IMR-90 (cell line): Measurements from ENCODE around the gene IL3RA. TPM values are rescaled to one million over a fixed set of nuclear protein-coding genes. Genes with fewer than 3 reads are reported as not detected.

Experiments used
- ATAC-seq: fragments of 200-7000 bp; cut with Tn5 transposase; 2 replicates; pipeline ENCODE4 v1.9.1; 2020; ENCODE audit warnings: low read depth, mild to moderate bottlenecking, moderate library complexity
- BruUV-seq: library from RNA; stranded (reverse); fragments of 400-500 nt; replicated peaks from 2 replicates; lab custom pipeline; 2021; lab: Mats Ljungman, UMichigan
- CTCF ChIA-PET: fragments of 300-600 bp; formaldehyde crosslinking; extraction: SDS; loops from one replicate; lab custom pipeline; 2021; ENCODE audit warnings: antibody characterized with exemption; lab: Yijun Ruan, JAX
- POLR2A ChIA-PET: fragments of 300-600 bp; sonication (Branson Sonifier 250); formaldehyde crosslinking; loops from one replicate; lab custom pipeline; 2022; ENCODE audit warnings: antibody characterized with exemption; ENCODE audit not compliant: unreplicated experiment; lab: Charles Lee
- DNase-seq: peaks from one replicate; pipeline ENCODE4 v3.0.0; 2013
- H2AFZ ChIP-seq: replicated peaks from 2 replicates; pipeline ENCODE3; 2013; ENCODE audit warnings: low read length, mild to moderate bottlenecking; ENCODE audit not compliant: poor library complexity
- H2AK5ac ChIP-seq: 2 replicates; pipeline ENCODE4 v1.6.1; 2013; ENCODE audit warnings: low read depth, low read length, inconsistent platforms
- H2AK9ac ChIP-seq: replicated peaks from 2 replicates; pipeline ENCODE3; 2013; ENCODE audit warnings: mild to moderate bottlenecking, low read depth, low read length, moderate library complexity; ENCODE audit not compliant: poor library complexity
- H2BK120ac ChIP-seq: 2 replicates; pipeline ENCODE4 v1.6.1; 2013; ENCODE audit warnings: low read depth, low read length, inconsistent platforms
- H2BK15ac ChIP-seq: 3 replicates; pipeline ENCODE4 v1.6.1; 2013; ENCODE audit warnings: low read depth, low read length, inconsistent platforms
- H2BK20ac ChIP-seq: 2 replicates; pipeline ENCODE4 v1.6.1; 2013; ENCODE audit warnings: low read depth, mild to moderate bottlenecking, inconsistent platforms, low read length, moderate library complexity
- H2BK5ac ChIP-seq: 2 replicates; pipeline ENCODE4 v1.6.1; 2013; ENCODE audit warnings: mild to moderate bottlenecking, low read depth, low read length, inconsistent platforms; ENCODE audit not compliant: poor library complexity, severe bottlenecking
- H3K14ac ChIP-seq: replicated peaks from 2 replicates; pipeline ENCODE4 v1.6.1; 2013; ENCODE audit warnings: low read depth, low read length, inconsistent platforms
- H3K18ac ChIP-seq: 2 replicates; pipeline ENCODE4 v1.6.1; 2013; ENCODE audit warnings: low read depth, low read length, control low read depth
- H3K23ac ChIP-seq: 2 replicates; pipeline ENCODE4 v1.6.1; 2013; ENCODE audit warnings: low read depth, low read length, inconsistent platforms
- H3K27ac ChIP-seq: 2 replicates; pipeline ENCODE4 v1.5.1; 2013; ENCODE audit warnings: mild to moderate bottlenecking, control low read depth, low read length; ENCODE audit not compliant: insufficient read depth
- H3K27me3 ChIP-seq: 2 replicates; pipeline ENCODE4 v1.6.1; 2013; ENCODE audit warnings: low read length; ENCODE audit not compliant: control insufficient read depth, insufficient read depth
- H3K36me3 ChIP-seq: 2 replicates; pipeline ENCODE4 v1.6.1; 2013; ENCODE audit warnings: low read length, mixed read lengths; ENCODE audit not compliant: control insufficient read depth, insufficient read depth
- H3K4ac ChIP-seq: 2 replicates; pipeline ENCODE4 v1.6.1; 2013; ENCODE audit warnings: low read depth, low read length, inconsistent platforms
- H3K4me1 ChIP-seq: 2 replicates; pipeline ENCODE4 v1.6.1; 2013; ENCODE audit warnings: low read length, mixed read lengths; ENCODE audit not compliant: control insufficient read depth, insufficient read depth
- H3K4me2 ChIP-seq: 2 replicates; pipeline ENCODE4 v1.6.1; 2013; ENCODE audit warnings: low read depth, mild to moderate bottlenecking, control low read depth, low read length, moderate library complexity
- H3K4me3 ChIP-seq: 2 replicates; pipeline ENCODE4 v1.5.1; 2013; ENCODE audit warnings: low read depth, mild to moderate bottlenecking, control low read depth, low read length, moderate library complexity; ENCODE audit not compliant: insufficient read depth
- H3K56ac ChIP-seq: 2 replicates; pipeline ENCODE4 v1.6.1; 2013; ENCODE audit warnings: low read length, inconsistent platforms; ENCODE audit not compliant: insufficient read depth; ENCODE audit errors: extremely low read depth
- H3K79me1 ChIP-seq, 2 experiments: 2 replicates each; pipeline ENCODE4 v1.6.1; 2013; ENCODE audit warnings: low read length in 2 of 2, inconsistent platforms in 1 of 2, low read depth in 1 of 2
- H3K9ac ChIP-seq: 2 replicates; pipeline ENCODE4 v1.6.1; 2013; ENCODE audit warnings: low read depth, low read length, control low read depth
- H3K9me1 ChIP-seq: 2 replicates; pipeline ENCODE4 v1.6.1; 2013; ENCODE audit warnings: low read length, inconsistent platforms; ENCODE audit not compliant: insufficient read depth
- H3K9me3 ChIP-seq: 2 replicates; pipeline ENCODE4 v1.6.1; 2013; ENCODE audit warnings: low read length; ENCODE audit not compliant: control insufficient read depth, insufficient read depth
- H4K20me1 ChIP-seq: 2 replicates; pipeline ENCODE4 v1.6.1; 2013; ENCODE audit warnings: low read length, inconsistent platforms; ENCODE audit not compliant: insufficient read depth
- H4K5ac ChIP-seq: 2 replicates; pipeline ENCODE4 v1.6.1; 2013; ENCODE audit warnings: mild to moderate bottlenecking, low read depth, low read length, control low read depth
- H4K8ac ChIP-seq, 2 experiments: 2 replicates each; pipeline ENCODE4 v1.6.1; 2013; ENCODE audit warnings: low read depth in 2 of 2, low read length in 2 of 2, control low read depth in 1 of 2, inconsistent platforms in 1 of 2
- H4K91ac ChIP-seq: 2 replicates; pipeline ENCODE4 v1.6.1; 2013; ENCODE audit warnings: low read depth, low read length, inconsistent platforms; ENCODE audit not compliant: insufficient read depth
- CEBPB ChIP-seq: IDR thresholded peaks from 2 replicates; pipeline ENCODE4 v1.6.1; 2012; ENCODE audit warnings: low read depth, low read length, improper control_type of control experiment
- CHD1 ChIP-seq: IDR thresholded peaks from 2 replicates; pipeline ENCODE4 v1.6.1; 2012; ENCODE audit warnings: low read depth, low read length, improper control_type of control experiment
- MXI1 ChIP-seq: IDR thresholded peaks from 2 replicates; pipeline ENCODE4 v1.6.1; 2012; ENCODE audit warnings: low read depth, mild to moderate bottlenecking, low read length, moderate library complexity, borderline replicate concordance
- RAD21 ChIP-seq: IDR thresholded peaks from 2 replicates; pipeline ENCODE4 v1.6.1; 2012; ENCODE audit warnings: low read length, improper control_type of control experiment
- RCOR1 ChIP-seq: IDR thresholded peaks from 2 replicates; pipeline ENCODE4 v1.6.1; 2012; ENCODE audit warnings: mild to moderate bottlenecking, low read length, improper control_type of control experiment; ENCODE audit not compliant: insufficient replicate concordance
- RFX5 ChIP-seq: IDR thresholded peaks from 2 replicates; pipeline ENCODE4 v1.8.0; 2012; ENCODE audit warnings: low read depth, mild to moderate bottlenecking, low read length, moderate library complexity
- WGBS, 2 experiments: methylation state at CpG; one replicate each; pipeline versions ENCODE4 v1.1.5 to v1.1.7; 2013; ENCODE audit warnings: missing lambda C conversion rate in 2 of 2; ENCODE audit not compliant: insufficient read length in 1 of 2; ENCODE audit errors: extremely low coverage in 2 of 2; 5-methylcytosine and 5-hydroxymethylcytosine counted together
- dilution Hi-C: fragments of 300-500 bp; cut with HindIII; formaldehyde crosslinking; loops from one replicate; pipeline ENCODE4 v1.14.3; 2018; ENCODE audit warnings: low sequenced_read_pairs; ENCODE audit not compliant: unreplicated experiment
- in situ Hi-C: fragments of 300-500 bp; cut with MboI; formaldehyde crosslinking; loops from 3 replicates; pipeline ENCODE4 v1.14.3; 2019; ENCODE audit warnings: low sequenced_read_pairs, inconsistent platforms, mixed read lengths
- intact Hi-C: fragments of 100-400 bp; cut with micrococcal nuclease; formaldehyde crosslinking; loops from 2 replicates; pipeline ENCODE4 v1.10.0; 2022
- polyA plus RNA-seq, 3 experiments: library from polyadenylated mRNA; depleted of rRNA; stranded (reverse); fragments of >200 nt; gene quantifications; 2 replicates each; pipeline ENCODE4 v1.2.3, GENCODE V29; 2012; ENCODE audit warnings: low replicate concordance in 1 of 3
- total RNA-seq: library from RNA; depleted of rRNA; stranded (reverse); fragments of >200 nt; gene quantifications from 2 replicates; pipeline ENCODE4 v1.2.3, GENCODE V29; 2012
- TF ChIP-seq, protein P1 (sequence below): conservative IDR thresholded peaks from 2 replicates; pipeline ENCODE4 v1.5.1; 2012; ENCODE audit warnings: mild to moderate bottlenecking, low read depth, low read length, improper control_type of control experiment
- TF ChIP-seq, protein P2 (sequence below): fragments of 150-350 bp; IDR thresholded peaks from 2 replicates; pipeline ENCODE4 v1.6.1; 2017; ENCODE audit warnings: mild to moderate bottlenecking, antibody characterized with exemption, low read length, low read depth

The IL3RA gene
- total and polyA plus RNA-seq, 2 of the 4 experiments (the other 2 are of a cell fraction): not detected

DNA sequence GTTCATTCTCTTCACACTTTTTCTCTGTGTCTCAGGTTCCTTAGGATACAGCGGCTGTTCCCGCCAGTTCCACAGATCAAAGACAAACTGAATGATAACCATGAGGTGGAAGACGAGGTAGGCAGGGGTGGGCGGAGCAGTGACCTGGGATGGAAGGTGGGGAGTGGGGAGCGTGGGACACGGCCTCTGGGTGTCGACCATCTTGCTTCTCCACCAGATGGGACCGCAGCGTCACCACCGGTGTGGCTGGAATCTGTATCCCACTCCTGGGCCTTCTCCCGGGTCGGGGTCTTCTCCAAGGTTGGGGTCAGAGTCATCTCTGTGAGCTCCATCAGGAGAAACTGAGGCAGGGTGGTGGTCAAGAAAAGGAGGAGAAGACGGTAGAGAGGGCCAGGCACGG lies 31.2 kb upstream of the IL3RA start:
- intact Hi-C loops: no loop called here
- Histone ChIP-seq H4K20me1 (no peaks in the 10 kb centered on the region), H3K23ac (no peak overlapping the region)

More for the DNA sequence above, 31.2 kb upstream of the IL3RA start:
- Histone ChIP-seq H3K4ac (no peak overlapping the region), H2BK15ac (no peak overlapping the region), H4K5ac (no peak overlapping the region), H3K9me1 (no peaks in the 10 kb centered on the region), H4K8ac (no peak overlapping the region), H3K4me3 (no peak overlapping the region), H3K9me3 (peaks cover 19% of the 10 kb centered on the region), H3K27ac (no peak overlapping the region), H2BK5ac (no peak overlapping the region), H2AK5ac (no peak overlapping the region), H2AFZ (no peak overlapping the region), H2BK20ac (no peak overlapping the region), H3K14ac (no peak overlapping the region), H3K79me1 (no peaks in the 10 kb centered on the region), H3K18ac (no peak overlapping the region), H3K56ac (no peak overlapping the region), H3K9ac (no peak overlapping the region), H4K91ac (no peak overlapping the region), H3K4me2 (no peak overlapping the region), H3K27me3 (no peaks in the 10 kb centered on the region), H3K36me3 (no peaks in the 10 kb centered on the region), H3K4me1 (no peaks in the 10 kb centered on the region), H2AK9ac (no peak overlapping the region), H2BK120ac (no peak overlapping the region)
- POLR2A ChIA-PET: no interaction called here
- dilution Hi-C loops: no loop called here
- WGBS, 2 experiments: 56% methylated on average over 6 of the region's 14 CpGs; no CpG with 5 or more reads in 1 of the 2 experiments
- in situ Hi-C loops: no loop called here
- TF ChIP-seq, protein P1, sequence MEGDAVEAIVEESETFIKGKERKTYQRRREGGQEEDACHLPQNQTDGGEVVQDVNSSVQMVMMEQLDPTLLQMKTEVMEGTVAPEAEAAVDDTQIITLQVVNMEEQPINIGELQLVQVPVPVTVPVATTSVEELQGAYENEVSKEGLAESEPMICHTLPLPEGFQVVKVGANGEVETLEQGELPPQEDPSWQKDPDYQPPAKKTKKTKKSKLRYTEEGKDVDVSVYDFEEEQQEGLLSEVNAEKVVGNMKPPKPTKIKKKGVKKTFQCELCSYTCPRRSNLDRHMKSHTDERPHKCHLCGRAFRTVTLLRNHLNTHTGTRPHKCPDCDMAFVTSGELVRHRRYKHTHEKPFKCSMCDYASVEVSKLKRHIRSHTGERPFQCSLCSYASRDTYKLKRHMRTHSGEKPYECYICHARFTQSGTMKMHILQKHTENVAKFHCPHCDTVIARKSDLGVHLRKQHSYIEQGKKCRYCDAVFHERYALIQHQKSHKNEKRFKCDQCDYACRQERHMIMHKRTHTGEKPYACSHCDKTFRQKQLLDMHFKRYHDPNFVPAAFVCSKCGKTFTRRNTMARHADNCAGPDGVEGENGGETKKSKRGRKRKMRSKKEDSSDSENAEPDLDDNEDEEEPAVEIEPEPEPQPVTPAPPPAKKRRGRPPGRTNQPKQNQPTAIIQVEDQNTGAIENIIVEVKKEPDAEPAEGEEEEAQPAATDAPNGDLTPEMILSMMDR: no peak
- no peak for TF ChIP-seq CEBPB
- TF ChIP-seq RFX5: no peak
- no peak for TF ChIP-seq CHD1
- TF ChIP-seq RCOR1: no peak
- TF ChIP-seq, protein P2, sequence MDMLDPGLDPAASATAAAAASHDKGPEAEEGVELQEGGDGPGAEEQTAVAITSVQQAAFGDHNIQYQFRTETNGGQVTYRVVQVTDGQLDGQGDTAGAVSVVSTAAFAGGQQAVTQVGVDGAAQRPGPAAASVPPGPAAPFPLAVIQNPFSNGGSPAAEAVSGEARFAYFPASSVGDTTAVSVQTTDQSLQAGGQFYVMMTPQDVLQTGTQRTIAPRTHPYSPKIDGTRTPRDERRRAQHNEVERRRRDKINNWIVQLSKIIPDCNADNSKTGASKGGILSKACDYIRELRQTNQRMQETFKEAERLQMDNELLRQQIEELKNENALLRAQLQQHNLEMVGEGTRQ: no peak
- TF ChIP-seq MXI1: no peak
- no peak for TF ChIP-seq RAD21
- CTCF ChIA-PET: no interaction called here
- DNase-seq (no peak), ATAC-seq (no peak)
- no TSS peak for BruUV-seq
